Measurements from ENCODE around the gene EPB41L2.

GRCh38 chr6:130982941-130983456, 80.0 kb downstream of the EPB41L2 start:
- TF ChIP-seq EZH2 (IDR thresholded peaks at IDR 0.05) (no peak), POLR2AphosphoS5 (IDR thresholded peaks at IDR 0.05; ENCODE audit: borderline replicate concordance, low read depth, low read length) (no peak)

Measured in SK-N-MC (cell line).